HPDE6-E6E7 (cell line): ENCODE data around the gene ABCG1.
A peak's percentile ranks its signal among the peaks of the same experiment; 100 is the strongest.

Experiments used
- DNase-seq: peaks from one replicate; pipeline ENCODE4 v3.0.0; 2011; ENCODE audit warnings: missing footprints; ENCODE audit errors: extremely low spot score

Gene ABCG1

DNA sequence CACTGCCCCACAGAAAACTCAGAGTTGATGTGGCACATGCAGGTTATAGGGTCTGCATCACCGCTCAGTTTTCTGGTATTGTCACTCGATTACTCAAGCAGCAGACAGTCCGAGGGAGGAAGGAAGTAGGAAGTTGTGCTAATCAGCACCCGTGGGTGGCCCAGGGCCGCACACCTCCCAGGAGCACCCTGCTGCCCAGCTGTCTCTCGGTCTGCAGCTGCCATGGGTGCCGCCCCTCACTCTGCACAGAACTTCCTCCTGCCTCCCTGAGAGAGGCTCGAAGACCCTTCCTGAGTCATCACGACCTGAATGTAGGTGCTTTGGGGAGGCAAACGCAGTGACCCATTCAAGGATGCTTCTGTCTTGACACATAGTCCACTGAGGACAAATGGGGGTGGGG lies 100.4 kb downstream of the ABCG1 start:
- no peak for DNase-seq

DNA sequence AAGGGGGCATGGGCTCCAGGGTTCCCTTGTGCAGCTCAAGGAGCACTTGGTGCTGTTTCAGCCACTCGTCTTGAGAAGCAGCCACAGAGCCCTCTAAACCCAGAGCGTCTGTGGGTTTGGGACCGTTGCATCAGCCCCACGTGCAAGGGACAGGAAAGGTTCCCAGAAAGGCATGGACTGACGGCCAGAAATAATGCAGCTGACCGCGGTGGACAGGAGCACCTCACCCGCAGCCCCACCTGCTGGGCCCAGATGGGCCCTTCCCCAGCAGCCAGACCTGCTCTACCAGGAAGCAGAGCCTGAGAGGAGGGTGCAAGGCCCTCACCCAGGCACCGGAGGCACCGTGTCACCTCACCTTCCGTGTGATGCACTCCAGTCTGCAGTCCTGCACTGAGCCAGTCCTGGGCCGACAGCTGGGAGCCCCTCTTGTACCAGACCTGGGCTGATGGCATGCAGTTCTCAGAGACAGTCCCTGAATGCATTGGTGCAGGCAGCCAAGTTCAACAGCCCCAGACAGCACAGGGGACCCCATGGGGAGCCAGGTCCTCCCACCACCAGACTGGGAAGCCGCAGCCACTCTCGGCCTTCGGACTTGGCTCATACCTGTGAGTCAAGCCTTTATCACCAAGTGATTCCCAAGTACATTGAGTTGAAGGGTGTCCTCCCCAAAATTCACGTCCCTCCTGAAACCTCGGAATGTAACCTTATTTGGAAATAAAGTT lies 101.1 kb downstream of the ABCG1 start:
- DNase-seq, result no peak

GRCh38 chr21:42320791-42321190 lies 101.9 kb downstream of the ABCG1 start:
- DNase-seq, result no peak

DNA sequence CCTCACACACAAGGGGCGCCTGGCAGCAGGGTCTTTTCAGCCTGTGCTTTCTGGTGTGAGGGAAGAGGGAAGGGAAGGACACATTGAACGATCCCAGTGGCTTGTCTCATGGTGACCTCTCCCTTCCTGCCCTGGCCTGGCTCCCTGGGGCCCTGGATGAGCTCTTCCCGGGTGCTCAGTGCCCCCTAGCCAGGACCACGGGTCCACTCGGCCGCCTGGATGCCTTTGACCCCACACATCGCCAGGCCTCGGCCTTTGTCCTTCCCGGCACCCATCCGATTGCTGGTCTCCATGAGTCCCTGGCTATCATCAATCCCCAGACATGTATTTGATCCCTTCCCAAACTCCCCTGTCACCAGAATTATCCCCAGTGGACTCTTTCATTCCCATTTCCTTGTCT lies 102.3 kb downstream of the ABCG1 start:
- DNase-seq, result no peak

DNA sequence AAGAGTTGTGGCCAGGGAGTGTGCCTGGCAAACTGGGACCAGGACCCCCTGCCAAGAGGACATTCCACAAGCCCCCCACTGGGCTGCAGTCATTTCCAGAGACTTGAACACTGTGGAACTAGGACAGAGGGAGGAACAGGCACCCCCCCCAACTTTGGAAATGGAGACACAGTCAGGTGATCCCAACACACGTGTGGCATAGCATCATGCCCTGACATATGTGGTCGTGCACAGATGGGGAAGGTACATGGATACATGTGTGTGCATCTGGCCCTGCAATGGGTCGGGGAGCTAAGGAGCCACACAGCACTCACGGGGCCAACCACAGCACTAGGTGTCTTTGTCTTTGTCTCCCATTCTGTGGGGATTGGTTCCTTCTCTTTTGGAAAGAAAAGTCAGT lies 102.9 kb downstream of the ABCG1 start:
- no peak for DNase-seq

- DNase-seq, result no peak
These were observed 106.0 kb downstream of the ABCG1 start for GRCh38 chr21:42324896-42325295.

GRCh38 chr21:42330380-42331371 lies 111.7 kb downstream of the ABCG1 start:
- DNase-seq, result no peak

GRCh38 chr21:42331660-42332059 lies 112.7 kb downstream of the ABCG1 start:
- DNase-seq, result no peak

- no peak for DNase-seq
These were observed 113.8 kb downstream of the ABCG1 start for GRCh38 chr21:42332557-42333317.

DNA sequence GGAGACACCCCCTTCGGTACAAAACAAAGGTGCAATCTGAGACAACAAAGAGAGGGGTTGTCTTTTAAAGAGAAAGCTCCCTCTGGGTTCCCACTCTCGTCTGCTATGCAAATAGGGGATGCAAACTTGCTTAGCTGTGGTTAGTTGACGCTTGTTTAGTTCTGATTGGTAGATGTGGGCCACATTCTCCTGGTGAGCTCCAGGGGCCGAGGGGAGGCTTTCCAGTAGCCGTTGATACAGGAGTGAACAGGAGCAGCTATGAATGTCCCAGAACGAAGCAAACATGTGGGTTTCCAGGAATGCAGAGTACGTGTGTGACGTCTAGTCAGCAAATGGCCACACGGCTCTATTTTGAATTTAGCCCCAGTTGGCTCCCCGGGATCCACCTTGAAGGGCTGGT lies 117.1 kb downstream of the ABCG1 start:
- no peak for DNase-seq

DNA sequence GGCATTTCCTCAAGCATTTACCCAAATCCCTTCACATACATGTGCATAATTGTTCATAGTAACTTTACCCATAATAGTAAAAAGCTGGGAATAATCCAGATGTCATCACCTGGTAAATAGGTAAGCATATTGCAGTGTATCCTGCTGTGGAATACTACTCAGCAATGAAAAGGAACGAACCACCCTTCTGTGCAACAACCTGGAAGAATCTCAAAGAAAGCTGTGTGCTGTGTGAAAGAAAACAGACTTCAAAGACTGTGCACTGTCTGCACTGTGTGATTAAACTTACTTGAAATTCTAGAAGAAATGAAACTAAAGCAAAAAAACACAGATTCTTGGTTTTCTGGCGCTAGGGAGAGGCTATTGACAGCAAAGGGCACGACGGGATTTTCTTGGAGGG lies 118.3 kb downstream of the ABCG1 start:
- DNase-seq, result no peak

GRCh38 chr21:42337830-42338728 lies 119.1 kb downstream of the ABCG1 start:
- DNase-seq, result peak; percentile 31

DNA sequence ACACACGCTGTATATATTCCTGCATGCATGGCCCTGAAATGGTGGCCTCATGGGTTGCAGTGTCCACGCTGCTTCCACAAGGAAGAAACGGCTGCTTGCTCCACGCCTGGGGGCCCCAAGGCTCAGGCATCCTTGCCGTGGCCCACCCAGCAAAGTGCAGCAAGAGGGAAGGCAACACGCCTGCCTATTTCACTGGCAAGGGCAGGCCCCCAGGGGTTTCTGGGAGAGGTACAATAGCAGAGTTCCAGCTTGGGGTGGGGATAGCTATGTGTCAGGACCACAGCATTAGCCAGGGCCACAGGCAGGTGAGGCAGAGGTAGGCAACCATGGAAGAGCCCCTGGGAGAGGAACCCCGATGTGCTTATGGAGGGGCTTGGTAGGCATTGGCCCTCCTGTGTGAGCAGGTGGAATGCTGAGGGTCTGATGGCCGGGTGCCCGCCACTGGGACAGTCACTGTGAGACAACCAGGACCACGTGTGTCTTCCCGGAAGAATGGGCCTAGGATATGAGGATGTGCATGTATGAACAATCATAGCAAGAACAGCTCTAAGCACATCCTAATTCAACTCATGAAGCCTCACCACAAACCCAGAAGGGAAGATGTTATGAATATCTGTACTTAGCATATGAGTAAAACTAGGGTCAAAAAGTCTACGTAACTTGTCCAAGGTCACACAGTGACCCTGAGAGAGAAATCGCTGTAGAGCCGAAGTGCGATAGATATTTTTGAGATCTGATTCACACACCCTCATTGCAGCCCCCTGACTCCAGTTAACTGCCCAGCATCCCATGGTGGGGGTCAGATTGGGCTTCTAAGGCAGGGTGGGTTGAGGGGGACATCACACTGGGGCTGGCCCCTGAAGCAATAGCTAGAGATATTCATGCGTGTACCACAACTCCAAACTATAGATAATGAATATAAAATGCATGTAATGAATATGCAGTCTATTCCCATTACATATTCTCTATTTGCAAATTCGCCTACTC lies 120.1 kb downstream of the ABCG1 start:
- DNase-seq, result no peak

DNA sequence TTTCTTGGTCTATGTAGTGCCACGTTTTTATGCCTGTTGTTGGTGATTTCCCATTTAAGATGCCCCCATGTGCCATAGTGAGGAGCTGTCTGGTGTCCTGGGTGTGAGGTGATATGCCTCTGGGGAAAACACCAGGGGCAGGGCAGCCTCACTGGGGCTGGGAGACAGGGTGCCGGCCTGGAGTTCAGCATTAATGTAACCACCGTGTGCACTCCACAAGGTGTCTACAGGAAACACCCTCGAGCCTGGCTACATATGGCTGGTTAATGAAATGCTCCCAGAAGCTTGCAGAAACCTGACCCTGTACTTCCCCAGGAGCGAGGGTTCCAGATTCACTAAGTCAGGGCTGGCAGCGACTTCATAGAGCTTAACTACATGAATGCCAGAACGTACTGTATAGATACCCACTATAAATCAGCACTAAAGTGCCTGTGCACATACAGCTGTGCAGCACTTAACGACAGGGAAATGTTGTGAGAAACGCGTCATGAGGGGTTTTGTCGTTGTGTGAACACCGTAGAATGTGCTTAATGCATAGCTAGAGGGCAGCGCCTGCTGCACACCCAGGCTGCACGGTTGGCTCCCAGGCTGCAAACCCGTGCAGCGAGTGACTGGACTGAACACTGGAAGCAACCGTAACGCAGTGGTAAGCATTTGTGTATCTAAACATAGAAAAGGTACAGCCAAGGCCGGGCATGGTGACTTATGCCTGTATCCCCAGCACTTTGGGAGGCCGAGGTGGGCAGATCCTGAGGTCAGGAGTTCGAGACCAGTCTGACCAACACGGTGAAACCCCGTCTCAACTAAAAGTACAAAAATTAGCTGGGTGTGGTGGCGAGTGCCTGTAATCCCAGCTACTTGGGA lies 121.5 kb downstream of the ABCG1 start:
- DNase-seq, result no peak

DNA sequence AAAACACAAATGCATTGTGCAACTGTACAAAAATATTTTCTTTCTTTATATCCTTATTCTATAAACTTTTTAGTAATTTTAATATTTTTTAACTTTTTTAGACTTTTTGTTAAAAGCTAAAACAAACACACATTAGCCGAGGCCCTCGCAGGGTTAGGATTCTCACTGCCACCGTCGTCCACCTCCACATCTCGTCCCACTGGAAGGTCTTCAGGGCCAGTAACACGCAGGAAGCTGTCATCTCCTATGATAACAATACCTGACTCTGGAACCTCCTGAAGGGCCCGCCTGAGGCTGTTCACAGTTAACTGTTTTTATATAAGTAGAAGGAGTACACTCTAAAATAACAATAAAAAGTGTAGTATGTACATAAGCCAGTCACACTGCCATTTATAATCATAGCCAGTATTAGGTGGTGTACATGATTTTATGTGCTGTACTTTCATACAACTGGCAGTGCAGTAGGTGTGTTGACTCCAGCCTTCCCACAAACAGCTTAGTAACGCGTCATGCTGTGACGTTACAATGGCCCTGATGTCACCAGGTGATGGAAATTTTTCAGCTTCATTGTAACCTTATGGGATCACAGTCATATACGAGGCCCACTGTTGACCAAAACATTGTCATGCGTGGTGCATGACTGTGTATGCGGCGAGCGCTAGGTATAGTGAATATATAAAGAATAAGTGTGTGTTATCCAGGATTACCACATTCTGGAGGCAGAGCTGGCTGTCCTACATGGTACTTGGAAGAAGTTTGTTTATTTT lies 123.0 kb downstream of the ABCG1 start:
- no peak for DNase-seq

DNA sequence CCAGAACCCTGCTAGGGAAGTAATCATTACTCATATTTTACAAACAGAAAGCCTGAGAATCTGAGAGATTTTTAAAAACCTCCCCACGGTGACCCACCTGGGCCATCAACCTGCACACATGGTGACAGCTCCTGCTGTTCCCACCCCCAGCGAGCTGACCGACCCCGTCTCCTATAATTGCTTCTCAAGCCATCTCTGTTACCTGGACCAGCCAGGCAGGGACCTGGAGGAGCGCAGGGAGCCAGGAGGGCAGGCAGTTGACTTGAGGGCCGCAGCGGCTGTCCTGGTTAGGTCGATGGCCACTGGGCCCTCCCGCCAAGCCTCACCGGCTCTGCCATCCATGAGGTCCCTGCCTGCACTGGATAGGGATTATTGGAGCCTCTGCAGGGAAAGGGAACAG lies 124.2 kb downstream of the ABCG1 start:
- DNase-seq, result no peak

DNA sequence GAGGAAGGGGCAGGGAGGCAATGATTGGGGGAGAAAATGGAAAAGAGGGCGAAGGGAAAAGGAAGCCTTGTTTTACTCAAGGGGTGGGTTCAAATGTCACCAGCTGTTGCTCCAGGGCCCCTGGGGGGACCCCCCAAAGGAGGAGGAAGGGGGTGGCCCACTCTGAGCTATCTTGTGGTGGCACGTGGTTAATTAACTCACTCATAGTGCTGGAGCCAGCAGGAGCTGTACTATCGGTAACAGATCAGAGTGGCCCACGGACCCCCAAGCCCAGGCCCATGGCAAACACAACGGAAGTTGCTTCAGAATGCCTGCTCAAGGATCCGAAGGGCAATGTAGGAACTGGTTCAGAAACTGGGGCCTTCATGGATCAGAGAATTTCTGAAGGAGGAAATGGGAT lies 124.6 kb downstream of the ABCG1 start:
- no peak for DNase-seq

GRCh38 chr21:42343963-42344510 lies 125.1 kb downstream of the ABCG1 start:
- DNase-seq, result no peak
